ENCODE data around the gene RPN2.

GRCh38 chr20:37209661-37210314, 30.7 kb downstream of the RPN2 start:
- no peak for TF ChIP-seq POLR2A (IDR thresholded peaks at IDR 0.05; ENCODE audit: low read depth, low read length)
- no peak for TF ChIP-seq TAF1 (IDR thresholded peaks at IDR 0.05; ENCODE audit: borderline replicate concordance, low read depth, low read length)
- TF ChIP-seq POLR2AphosphoS5 (IDR thresholded peaks at IDR 0.05; ENCODE audit: low read depth, low read length): no peak
